Stromal cell of bone marrow (primary cell): ENCODE data around the gene MTG1.

Experiments
- DNase-seq: peaks from one replicate; pipeline ENCODE4 v3.0.0-alpha.2; 2012; ENCODE audit warnings: low read depth

Gene MTG1

DNA sequence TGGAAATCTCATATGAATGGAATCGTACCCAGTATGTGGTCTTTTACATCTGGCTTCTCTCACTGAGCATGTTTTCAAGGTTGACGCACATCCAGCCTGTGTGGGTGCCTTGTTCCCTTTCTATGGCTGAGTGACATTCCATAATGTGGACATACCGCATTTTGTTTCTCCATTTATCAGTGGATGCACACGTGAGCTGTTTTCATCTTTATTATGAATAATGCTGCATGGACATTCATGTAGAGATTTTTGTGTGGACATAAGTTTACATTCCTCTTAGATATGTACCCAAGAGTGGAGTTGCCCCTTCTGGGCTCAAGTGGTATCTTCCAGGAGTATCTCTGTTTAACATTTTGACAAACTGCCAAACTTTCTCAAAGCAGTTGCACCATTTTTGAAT is 58.5 kb downstream of the MTG1 start:
- no peak for DNase-seq

DNA sequence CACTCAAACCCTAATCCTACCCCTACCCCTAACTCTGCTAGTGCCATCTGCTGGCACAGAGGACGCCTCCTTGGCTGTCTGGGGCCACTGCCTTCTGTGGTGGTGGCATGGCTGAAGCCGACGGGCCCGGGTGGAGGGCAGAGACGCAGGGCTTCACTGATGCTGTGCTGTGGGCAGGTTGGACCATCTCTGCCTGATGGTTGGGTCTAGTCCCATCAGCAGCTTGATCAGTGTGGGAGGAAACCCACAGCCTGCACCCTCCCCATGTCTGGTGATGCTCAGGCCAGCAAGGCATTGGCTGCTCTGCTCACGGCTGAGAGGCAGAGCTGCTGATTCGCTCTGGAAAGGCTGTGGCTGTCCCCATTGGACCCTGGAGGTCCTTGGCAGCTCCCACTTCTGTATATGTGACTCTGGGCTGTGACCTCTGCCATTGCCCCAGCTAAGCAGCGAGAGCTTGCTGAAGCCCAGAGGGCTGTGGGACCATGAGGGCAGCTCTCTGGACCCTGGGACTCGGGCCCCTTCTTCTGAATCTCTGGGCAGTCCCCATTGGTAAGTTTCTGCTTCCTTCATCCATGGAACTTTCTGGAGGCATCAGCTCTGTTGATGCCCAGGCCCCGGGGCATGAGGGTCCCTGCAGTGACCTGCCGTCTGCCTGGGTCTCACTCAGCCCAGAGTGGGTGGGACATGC is 59.7 kb downstream of the MTG1 start, which contains the start of gene SCART1:
Gene SCART1 (plus strand): TSS at position 430 of the 688 bp plus-strand sequence. CDS start 53 bp downstream, at position 483.
- no peak for DNase-seq

DNA sequence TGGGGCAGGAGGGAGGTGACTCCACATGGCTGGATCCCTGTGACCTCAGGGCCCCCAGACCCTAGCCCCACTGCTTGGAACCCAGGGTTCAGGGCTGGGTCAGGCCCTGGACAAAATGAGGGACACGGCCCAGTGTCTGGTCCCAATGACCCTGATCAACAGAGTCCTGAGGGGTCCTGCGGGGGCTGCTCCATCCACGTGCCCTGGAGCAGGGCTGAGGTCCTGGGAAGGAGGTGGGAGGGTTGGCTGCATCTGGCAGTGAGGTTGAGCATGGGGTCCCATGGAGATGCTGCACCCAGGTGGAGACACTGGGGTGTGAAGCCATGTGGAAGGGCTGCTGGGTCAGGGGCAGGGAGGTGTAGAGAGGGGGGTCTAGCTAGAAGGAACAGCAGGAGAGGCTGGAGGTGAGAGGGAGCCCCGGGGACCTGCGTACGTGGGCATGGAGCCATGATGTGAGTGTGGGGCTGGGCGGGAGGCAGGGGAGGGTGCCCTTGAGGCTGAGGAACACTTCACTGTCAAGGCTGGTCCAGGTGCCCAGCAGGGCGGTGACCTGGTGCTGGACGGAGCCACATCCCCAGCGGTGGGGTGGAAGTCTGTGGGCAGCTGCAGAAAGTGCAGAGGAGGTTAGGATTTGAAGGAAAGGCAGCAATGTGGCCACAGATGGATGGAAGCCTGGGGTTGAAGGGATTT is 60.4 kb downstream of the MTG1 start:
- DNase-seq, result no peak

DNA sequence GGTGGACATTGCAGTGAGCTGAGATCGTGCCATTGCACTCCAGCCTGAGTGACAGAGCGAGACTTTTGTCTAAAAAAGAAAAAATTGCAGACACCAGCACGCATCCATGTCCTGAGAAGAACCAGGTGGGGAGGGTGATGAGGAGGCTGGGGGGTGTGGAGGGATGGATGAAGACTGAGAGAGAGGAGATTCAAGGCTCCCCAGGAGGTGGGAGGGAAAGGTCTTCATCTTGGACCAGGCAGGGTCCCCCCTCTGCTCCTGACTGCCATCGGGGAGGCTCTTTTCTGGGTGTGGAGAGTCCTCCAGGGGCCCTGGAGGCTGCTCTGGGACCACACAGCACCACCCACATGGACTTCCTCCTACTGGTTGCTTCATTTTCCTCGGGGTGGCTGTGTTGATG is 61.2 kb downstream of the MTG1 start:
- DNase-seq, result no peak

DNA sequence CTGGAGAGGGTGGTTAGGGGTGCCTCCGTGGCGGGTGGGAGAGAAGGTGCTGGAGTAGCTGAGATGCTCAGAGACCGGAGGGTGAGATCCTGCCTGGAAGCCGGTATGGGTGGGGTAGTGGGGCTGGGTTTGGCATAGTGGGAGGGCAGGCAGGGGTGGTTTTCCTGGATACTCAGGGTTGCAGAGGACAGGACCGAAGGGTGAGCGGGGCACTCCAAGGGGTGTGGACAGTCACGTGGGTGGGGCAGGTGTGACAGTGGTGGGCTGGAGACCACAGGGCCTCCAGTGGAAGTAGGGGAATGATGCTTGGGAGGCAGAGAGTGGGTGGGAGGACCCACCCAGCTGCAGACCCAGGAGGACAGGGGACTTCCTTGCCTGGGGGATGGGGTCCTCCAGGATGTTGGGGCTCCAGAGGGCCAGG is 61.7 kb downstream of the MTG1 start:
- DNase-seq, result no peak

DNA sequence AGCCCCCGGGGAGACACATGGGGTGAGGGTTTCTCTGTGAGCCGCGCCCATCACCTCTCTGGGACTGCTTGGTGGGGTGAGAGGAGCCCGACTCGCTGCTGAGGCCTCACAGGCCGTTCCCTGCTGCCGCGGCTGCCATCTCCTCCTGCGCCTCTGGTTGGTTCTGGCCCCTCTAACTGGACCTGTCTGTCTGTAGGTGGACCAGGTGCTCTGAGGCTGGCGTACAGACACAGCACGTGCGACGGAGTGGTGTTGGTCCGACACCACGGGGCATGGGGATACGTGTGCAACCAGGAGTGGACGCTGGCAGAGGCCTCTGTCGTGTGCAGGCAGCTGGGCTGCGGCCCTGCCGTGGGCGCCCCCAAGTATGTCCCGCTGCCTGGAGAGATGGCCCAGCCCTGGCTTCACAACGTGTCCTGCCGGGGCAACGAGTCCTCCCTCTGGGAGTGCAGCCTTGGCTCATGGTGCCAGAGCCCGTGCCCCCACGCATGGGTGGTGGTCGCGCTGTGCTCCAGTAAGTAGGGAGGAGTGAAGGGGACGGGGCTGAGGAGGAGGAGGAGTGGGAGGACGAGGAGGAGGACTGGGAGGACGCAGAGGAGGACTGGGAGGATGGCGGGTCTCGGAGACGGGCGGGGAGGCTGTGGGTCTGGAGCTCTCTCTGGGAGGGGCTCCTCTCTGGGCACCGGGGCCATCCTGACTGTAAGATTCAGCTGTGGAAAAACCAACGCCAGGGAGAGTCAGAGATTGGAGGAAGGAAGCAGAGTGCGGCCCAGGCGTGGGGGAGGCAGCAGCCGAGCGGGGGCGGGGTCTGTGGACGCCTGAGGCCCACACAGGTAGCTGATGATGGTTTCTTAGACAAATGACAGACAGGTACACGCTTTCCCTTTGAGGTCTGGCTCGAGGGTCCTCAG is 62.3 kb downstream of the MTG1 start:
- DNase-seq, result no peak

DNA sequence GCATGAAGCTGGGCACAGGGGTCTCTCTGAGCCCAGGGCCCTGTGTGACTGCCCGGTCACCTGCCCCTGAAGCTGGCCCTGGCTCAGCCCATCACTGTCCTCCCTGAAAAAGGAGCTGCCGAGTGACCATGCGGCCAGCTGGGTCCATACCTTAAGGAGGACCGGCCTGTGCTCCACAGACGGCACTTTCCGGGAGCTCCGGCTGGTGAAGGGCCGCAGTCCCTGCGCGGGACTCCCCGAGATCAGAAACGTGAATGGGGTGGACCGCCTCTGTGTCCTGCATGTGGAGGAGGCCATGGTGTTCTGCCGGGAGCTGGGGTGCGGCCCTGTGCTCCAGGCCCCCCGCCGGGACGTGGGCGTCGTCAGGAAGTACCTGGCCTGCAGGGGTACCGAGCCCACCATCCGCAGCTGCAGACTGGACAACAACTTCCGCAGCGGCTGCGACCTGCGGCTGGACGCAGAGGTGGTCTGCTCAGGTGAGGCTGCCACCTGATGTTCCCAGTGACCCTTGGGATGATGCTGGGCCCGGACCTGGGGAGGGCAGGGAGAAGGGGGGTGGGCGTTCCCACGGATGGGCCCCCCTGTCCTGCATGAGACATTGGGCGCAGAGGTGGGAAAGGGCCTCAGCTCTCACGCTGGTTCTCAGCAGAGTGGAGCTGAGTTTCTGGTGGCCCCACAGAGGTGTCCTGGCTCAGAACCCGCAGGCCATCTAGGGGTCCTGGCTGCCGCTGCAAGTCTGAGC is 63.3 kb downstream of the MTG1 start:
- no peak for DNase-seq

DNA sequence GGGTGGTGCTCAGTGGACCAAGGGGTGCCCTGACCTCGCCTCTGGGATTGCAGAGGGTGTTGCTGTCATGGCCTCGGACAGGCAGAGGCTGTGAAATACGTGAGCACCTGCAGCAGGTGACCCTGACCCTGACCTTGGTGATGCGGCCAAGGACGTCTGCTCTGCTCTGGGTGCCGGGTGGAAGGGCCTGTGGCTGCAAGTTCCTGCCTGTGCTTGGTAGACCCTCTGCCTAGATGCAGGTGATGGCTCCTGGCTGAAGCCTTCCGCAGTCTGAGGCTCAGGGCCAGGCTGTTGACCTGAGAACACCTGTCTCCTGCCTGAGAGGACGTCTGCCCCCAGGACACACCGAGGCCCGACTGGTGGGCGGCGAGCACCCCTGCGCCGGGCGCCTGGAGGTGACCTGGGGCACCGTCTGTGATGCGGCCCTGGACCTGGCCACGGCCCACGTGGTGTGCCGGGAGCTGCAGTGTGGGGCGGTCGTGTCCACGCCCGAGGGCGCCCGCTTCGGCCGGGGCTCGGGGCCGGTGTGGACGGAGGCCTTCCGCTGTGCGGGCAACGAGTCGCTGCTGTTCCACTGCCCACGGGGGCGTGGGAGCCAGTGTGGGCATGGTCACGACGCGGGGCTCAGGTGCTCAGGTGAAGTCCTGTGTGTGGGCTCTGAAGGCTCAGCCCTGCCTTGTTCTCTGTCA is 64.2 kb downstream of the MTG1 start:
- DNase-seq, result no peak

DNA sequence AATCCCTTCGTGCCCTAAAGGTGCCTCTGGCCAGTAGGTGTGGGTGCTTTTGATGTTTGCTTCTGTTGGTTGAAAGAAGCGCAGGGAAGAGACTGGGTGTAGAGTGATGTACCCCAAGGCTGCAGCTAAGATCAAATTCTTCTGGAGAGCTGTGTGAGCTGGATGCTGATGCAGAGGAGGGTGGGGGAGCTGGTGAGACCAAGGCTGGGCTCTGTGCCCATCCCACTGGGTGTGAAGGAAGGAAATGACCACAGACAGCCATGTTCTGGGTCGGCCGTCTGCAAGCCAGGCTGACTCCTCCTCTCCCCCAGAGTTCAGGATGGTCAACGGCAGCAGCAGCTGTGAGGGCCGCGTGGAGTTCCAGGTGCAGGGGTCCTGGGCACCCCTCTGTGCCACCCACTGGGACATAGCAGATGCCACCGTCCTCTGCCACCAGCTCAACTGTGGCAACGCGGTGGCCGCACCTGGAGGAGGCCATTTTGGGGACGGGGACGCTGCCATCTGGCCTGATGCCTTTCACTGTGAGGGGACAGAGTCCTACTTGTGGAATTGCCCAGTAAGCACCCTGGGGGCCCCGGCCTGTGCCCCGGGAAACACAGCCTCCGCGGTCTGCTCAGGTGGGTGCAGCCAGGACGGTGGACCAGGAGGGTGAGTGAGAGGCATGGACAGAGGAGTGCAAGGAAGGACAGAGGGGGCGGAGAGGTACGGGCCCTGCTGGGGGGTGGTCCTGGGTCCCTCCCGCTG is 64.9 kb downstream of the MTG1 start:
- peak; percentile 3 for DNase-seq

DNA sequence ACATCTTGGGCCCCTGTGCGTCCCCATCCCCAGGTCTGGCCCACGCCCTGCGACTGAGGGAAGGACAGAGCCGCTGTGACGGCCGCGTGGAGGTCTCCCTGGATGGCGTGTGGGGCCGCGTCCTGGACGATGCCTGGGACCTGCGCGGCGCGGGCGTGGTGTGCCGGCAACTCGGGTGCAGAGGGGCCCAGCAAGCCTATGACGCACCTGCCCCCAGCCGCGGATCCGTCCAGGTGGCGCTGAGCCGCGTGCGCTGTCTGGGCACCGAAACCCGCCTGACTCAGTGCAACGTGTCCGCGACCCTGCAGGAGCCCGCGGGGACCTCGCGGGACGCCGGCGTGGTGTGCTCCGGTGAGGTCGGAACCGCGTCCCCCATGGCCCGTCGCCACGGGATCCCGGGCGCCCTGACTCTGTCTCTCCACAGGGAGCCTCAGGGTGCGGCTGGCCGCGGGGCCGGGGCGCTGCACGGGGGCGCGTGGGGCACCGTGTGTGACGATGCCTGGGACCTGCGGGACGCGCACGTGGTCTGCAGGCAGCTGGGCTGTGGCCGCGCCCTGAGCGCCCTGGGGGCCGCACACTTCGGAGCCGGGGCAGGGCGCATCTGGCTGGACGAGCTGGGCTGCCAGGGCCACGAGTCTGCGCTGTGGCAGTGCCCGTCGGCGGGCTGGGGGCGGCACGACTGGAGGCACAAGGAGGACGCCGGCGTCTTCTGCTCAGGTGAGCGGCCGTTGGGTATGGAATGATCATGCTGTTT is 65.7 kb downstream of the MTG1 start:
- no peak for DNase-seq

DNA sequence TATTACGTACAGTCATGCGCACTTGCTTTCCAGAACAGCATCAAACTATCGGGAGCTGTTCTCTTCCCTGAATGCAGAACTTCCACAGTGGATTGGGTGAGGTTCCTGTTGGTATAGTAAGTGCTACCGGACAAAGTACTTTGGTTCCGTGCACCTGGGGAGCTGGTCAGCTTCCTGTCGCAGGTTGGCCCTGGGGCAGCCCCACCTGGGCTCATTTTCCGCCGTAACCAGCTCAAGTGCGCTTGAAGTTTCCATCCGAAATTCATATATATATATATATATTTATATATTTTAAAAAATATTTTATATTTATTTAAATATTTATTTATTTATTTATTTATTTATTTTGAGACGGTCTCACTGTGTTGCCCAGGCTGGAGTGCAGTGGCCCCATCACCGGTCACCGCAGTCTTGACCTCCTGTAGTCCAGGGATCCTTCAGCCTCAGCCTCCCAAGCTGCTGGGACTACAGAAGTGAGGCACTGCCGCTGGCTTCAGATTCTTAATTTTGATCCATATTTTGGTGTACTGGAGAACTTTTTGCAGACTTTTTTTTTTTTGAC is 66.3 kb downstream of the MTG1 start:
- DNase-seq, result no peak

DNA sequence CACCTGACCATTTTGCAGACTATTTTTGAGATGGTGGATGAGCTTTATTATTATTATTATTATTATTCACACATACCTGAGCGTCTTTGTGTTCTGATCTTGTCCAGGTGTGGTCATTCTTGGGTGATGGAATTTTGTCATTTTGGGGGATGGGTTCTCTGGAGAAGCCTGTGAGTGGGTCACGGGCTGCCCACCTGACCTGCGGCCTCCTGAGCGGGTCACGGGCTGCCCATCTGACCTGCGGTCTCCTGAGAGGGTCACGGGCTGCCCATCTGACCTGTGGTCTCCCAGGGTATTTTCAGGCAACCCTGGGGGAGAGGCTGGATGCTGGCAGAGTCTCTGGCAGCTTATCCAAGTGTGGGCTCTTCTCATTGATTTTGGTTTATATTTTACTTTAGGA is 67.1 kb downstream of the MTG1 start:
- no peak for DNase-seq

DNA sequence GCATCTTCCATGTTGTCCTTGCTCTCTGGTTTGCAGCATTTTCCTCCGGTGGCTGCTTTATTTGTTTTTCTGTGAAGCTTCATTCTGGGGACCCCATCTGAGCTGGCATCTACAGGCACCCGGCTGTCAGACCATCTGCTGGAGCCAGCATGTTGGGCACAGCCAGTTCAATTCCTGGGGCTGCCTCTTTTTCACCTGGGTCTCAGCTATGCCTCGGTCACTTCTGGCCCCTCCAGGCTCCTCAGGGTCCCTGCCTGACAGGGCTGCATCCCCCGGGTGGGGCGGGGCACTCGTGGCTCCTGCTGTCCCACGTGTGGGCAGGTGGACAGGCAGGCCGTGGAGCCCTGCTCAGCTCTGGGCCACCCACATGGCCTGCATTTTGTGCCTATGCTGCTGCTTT is 67.9 kb downstream of the MTG1 start:
- no peak for DNase-seq

DNA sequence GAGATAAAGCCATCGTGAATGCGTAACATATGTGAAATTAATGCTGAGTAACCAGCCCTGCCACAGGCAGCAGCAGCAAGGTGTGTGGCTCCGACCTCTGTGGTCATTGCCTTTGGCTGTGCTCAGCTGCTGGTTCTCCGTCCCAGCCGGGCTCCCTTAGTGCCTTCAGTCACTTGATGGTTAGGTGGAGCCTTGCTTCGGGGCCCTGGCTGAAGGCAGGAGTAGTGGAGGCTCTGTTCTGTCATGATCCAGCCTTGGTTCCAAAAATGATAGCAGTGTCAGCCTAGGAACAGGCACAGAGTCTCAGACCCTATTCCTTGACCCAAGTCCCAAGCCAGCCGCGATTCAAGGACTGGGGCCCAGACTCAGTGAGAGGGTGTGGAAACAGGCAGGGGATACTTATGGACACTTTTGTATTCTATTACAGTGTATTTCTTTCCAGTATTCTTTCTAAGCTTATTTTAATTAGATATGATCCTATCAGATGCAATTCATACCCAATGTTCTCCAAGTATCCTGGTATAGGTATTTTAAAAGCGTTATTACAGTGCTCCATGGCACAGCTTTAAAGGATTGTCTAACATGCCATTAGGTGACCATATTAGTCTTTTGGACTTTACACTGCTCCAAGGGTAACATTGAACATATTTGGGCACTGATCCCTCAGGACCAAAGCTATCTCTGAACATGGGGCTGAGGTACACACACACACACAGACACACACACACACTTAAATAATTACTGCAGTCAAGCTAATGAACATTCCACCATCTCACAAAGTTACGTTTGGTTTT is 68.8 kb downstream of the MTG1 start:
- no peak for DNase-seq

DNA sequence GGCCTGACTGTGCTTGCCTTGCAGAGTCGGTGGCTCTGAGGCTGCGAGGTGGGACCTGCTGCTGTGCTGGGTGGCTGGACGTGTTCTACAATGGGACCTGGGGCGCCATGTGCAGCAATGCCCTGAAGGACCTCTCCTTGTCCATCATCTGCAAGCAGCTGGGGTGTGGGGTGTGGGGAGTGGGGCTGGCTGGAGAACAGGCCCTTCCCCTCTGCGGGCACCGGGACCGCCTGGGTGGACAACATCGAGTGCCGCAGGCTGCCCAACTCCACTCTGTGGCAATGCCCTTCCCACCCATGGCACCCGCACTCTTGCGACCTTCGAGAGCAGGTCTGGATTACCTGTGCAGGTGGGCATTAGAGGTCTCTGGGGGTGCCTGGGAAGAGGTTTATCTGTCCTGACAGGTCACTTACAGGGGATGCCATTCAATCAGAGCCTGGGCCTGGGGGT is 70.7 kb downstream of the MTG1 start:
- no peak for DNase-seq

DNA sequence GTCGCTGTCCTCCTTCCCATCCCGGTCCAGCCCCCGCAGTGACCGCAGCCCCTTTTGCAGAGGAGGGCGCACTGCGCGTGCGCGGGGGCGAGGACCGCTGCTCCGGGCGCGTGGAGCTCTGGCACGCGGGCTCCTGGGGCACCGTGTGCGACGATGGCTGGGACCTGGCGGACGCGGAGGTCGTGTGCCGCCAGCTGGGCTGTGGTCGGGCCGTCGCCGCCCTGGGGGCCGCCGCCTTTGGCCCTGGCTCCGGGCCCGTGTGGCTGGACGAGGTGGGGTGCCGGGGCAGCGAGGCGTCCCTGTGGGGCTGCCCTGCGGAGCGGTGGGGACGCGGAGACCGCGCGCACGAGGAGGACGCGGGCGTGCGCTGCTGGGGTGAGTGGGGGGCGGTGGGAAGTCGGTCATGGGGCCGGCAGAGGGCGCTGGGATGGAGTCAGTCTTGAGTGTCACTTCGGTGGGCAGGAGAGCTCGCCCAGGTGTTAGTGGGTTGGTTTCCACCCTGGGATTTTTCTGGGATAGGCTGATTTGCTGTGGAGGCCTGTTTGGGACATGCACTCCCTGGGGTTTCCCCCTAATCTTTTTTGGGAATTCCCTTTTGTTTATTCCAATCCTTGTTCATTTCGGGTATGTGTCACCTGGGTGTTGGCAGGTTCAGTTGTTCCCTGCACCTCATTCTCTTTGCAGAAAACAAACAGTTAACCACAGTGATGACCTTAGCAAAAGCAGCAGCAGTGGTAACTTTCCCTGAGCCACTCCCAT is 71.4 kb downstream of the MTG1 start:
- no peak for DNase-seq

DNA sequence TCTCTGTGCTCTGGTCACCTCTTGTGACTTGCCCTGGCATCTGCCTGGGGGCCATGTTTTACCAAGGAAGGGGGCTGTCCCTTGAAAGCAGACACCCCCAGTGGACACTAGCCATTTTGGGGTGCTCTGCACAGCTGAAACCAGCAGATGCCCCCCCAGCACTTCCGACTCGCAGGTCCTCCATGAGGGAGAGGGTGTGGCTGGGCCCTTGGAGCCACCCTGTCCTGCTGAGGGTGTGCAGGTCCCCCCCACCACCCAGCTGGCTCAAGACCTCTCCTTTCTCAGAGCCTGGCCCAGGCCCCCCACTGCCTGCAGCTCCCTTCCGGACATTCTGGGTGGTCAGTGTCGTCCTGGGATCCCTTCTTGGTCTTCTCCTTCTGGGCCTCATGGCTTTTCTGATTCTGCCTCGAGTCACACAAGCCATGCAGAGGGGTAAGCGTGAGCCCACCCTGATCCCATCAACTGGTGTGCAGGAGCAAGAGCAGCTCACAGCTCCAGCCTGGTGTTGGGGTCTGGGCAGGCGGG is 72.1 kb downstream of the MTG1 start:
- no peak for DNase-seq
